GM12864 (cell line): ENCODE data around the gene LYZ.

Experiments
- DNase-seq: peaks from one replicate; pipeline ENCODE4 v3.0.0-alpha.2; 2011; ENCODE audit warnings: low read depth
- H3K4me3 ChIP-seq: 2 replicates; pipeline ENCODE4 v1.5.1; 2011; ENCODE audit warnings: mild to moderate bottlenecking, low read depth, low read length, control low read depth
- CTCF ChIP-seq: IDR thresholded peaks from 2 replicates; pipeline ENCODE4 v1.5.1; 2011; ENCODE audit warnings: low read depth, mild to moderate bottlenecking, moderate library complexity, low read length, control low read depth, inconsistent platforms; ENCODE audit errors: missing control alignments

The LYZ gene

GRCh38 chr12:69331909-69332684, 16.1 kb upstream of the LYZ start:
- DNase-seq: no peak
- H3K4me3 ChIP-seq: no peak overlapping the region

GRCh38 chr12:69332815-69333358, 15.3 kb upstream of the LYZ start:
- no peak for DNase-seq
- H3K4me3 ChIP-seq: no peak overlapping the region
- TF ChIP-seq CTCF: no peak

More at GRCh38 chr12:69331909-69332684, 16.1 kb upstream of the LYZ start:
- TF ChIP-seq CTCF: no peak

GRCh38 chr12:69334158-69334557, 14.0 kb upstream of the LYZ start:
- no peak overlapping the region for H3K4me3 ChIP-seq
- DNase-seq: no peak
- TF ChIP-seq CTCF: no peak

GRCh38 chr12:69337311-69338090, 10.7 kb upstream of the LYZ start:
- TF ChIP-seq CTCF: no peak
- no peak for DNase-seq
- H3K4me3 ChIP-seq: no peak overlapping the region

- no peak overlapping the region for H3K4me3 ChIP-seq
- TF ChIP-seq CTCF: no peak
- no peak for DNase-seq
These were observed 9.9 kb upstream of the LYZ start for GRCh38 chr12:69338120-69338859.

- TF ChIP-seq CTCF: no peak
- no peak overlapping the region for H3K4me3 ChIP-seq
- no peak for DNase-seq
These were observed 9.2 kb upstream of the LYZ start for GRCh38 chr12:69338936-69339335.
